Upper lobe of right lung (tissue), 1 donor: ENCODE data around the gene IRF4. TPM values are rescaled to one million over a fixed set of nuclear protein-coding genes. Genes with fewer than 3 reads are reported as not detected.
"Not testable (repeated sequence)": the region's sequence is repeated elsewhere in the genome, so short reads cannot be mapped to it uniquely, and the experiment has no call there.

Experiments used
- ATAC-seq: fragments of 200-7000 bp; cut with Tn5 transposase; one replicate; pipeline ENCODE4 v1.9.1; 2020; ENCODE audit warnings: mild to moderate bottlenecking, moderate library complexity
- DNase-seq: peaks from one replicate; pipeline ENCODE4 v3.0.0-alpha.2; 2020
- H3K27ac ChIP-seq: fragments of 200-600 bp; one replicate; pipeline ENCODE4 v1.8.0; 2022
- H3K27me3 ChIP-seq: fragments of 200-600 bp; one replicate; pipeline ENCODE4 v1.8.0; 2022; ENCODE audit warnings: mild to moderate bottlenecking
- H3K36me3 ChIP-seq: fragments of 200-600 bp; one replicate; pipeline ENCODE4 v1.8.0; 2022
- H3K4me1 ChIP-seq: fragments of 200-600 bp; one replicate; pipeline ENCODE4 v1.8.0; 2022
- H3K4me3 ChIP-seq: fragments of 200-600 bp; one replicate; pipeline ENCODE4 v1.8.0; 2022; ENCODE audit warnings: mild to moderate bottlenecking
- H3K9me3 ChIP-seq: fragments of 200-600 bp; one replicate; pipeline ENCODE4 v1.8.0; 2022
- CTCF ChIP-seq: fragments of 200-600 bp; IDR thresholded peaks from one replicate; pipeline ENCODE4 v1.8.0; 2022; ENCODE audit warnings: antibody characterized with exemption
- intact Hi-C: fragments of 100-400 bp; cut with DNase I; formaldehyde crosslinking; loops from one replicate; pipeline ENCODE4 v1.11.0; 2022
- total RNA-seq: library from RNA; stranded (reverse); fragmentation: NEBNext Ultra II Directional; extraction: Animal tissue kit (Norgen Biotek cat#: 25700); gene quantifications from one replicate; pipeline ENCODE4 v1.2.1, GENCODE V29; 2021
- donor health status: DM: no; HTN: yes; CAD: no; lungs with severe emphysema.

Gene IRF4
- total RNA-seq, 1 donor from 2014 or later, result 3.7 TPM

GRCh38 chr6:370555-370954 is 21.0 kb upstream of the IRF4 start:
- Histone ChIP-seq H3K36me3 (no peaks in the 10 kb centered on the region), H3K9me3 (no peaks in the 10 kb centered on the region), H3K4me1 (no peaks in the 10 kb centered on the region), H3K27me3 (peaks cover 48% of the 10 kb centered on the region), H3K27ac (no peak overlapping the region), H3K4me3 (no peak overlapping the region)
- intact Hi-C loops, result no loop called here
- DNase-seq (no peak), ATAC-seq (no peak)
- no peak for TF ChIP-seq CTCF

GRCh38 chr6:371851-372250 is 19.7 kb upstream of the IRF4 start:
- not testable (repeated sequence) for DNase-seq
- H3K27me3 ChIP-seq, result peaks cover 51% of the 10 kb centered on the region

GRCh38 chr6:372336-372911 is 19.1 kb upstream of the IRF4 start:
- peaks cover 57% of the 10 kb centered on the region for H3K27me3 ChIP-seq
- intact Hi-C loops, result no loop called here
- H3K36me3 ChIP-seq, result no peaks in the 10 kb centered on the region
- no peak for TF ChIP-seq CTCF
- H3K4me3 ChIP-seq, result no peak overlapping the region
- no peaks in the 10 kb centered on the region for H3K4me1 ChIP-seq
- H3K9me3 ChIP-seq, result no peaks in the 10 kb centered on the region
- ATAC-seq (peak; percentile 26), DNase-seq (no peak)
- no peak overlapping the region for H3K27ac ChIP-seq

More at GRCh38 chr6:371851-372250, 19.7 kb upstream of the IRF4 start:
- H3K9me3 ChIP-seq, H3K27ac ChIP-seq, H3K4me1 ChIP-seq, H3K4me3 ChIP-seq, ATAC-seq, H3K36me3 ChIP-seq, intact Hi-C loops: not testable (repeated sequence)

- Histone ChIP-seq H3K9me3 (no peaks in the 10 kb centered on the region), H3K4me3 (no peak overlapping the region), H3K27me3 (peaks cover 54% of the 10 kb centered on the region), H3K27ac (no peak overlapping the region), H3K36me3 (no peaks in the 10 kb centered on the region), H3K4me1 (no peaks in the 10 kb centered on the region)
- intact Hi-C loops, result no loop called here
- DNase-seq (no peak), ATAC-seq (peak; percentile 2)
- TF ChIP-seq CTCF, result no peak
Observed at GRCh38 chr6:373031-373430, 18.5 kb upstream of the IRF4 start.

- Histone ChIP-seq H3K27ac (no peak overlapping the region), H3K9me3 (no peaks in the 10 kb centered on the region), H3K4me3 (no peak overlapping the region), H3K4me1 (no peaks in the 10 kb centered on the region), H3K27me3 (peaks cover 44% of the 10 kb centered on the region), H3K36me3 (no peaks in the 10 kb centered on the region)
- intact Hi-C loops, result no loop called here
- peak; percentile 14 for TF ChIP-seq CTCF
- DNase-seq, result no peak
- ATAC-seq, result peak; percentile 35
Observed at GRCh38 chr6:373773-374724, 17.5 kb upstream of the IRF4 start.

GRCh38 chr6:374956-375355 is 16.6 kb upstream of the IRF4 start:
- TF ChIP-seq CTCF, result no peak
- ATAC-seq (no peak), DNase-seq (no peak)
- Histone ChIP-seq H3K36me3 (no peaks in the 10 kb centered on the region), H3K27me3 (peaks cover 42% of the 10 kb centered on the region), H3K9me3 (no peaks in the 10 kb centered on the region), H3K4me3 (no peak overlapping the region), H3K27ac (no peak overlapping the region), H3K4me1 (no peaks in the 10 kb centered on the region)
- intact Hi-C loops, result no loop called here
